GM19468 (cell line): Measurements from ENCODE around the gene TIPRL.
"Not testable (repeated sequence)": the region's sequence is repeated elsewhere in the genome, so short reads cannot be mapped to it uniquely, and the experiment has no call there.

Experiments used
- ATAC-seq: cut with Tn5 transposase; IDR thresholded peaks from one replicate; pipeline ENCODE4 v1.9.1; 2021; ENCODE audit warnings: mild to moderate bottlenecking, moderate library complexity, moderate number of reproducible peaks; ENCODE audit not compliant: unreplicated experiment; ENCODE audit errors: extremely low read depth

Gene TIPRL

GRCh38 chr1:168207673-168208072, 28.9 kb downstream of the TIPRL start:
- not testable (repeated sequence) for ATAC-seq

GRCh38 chr1:168210312-168210711, 31.6 kb downstream of the TIPRL start:
- ATAC-seq: no peak

GRCh38 chr1:168213349-168213748, 34.6 kb downstream of the TIPRL start:
- no peak for ATAC-seq

- ATAC-seq: no peak
Measured at GRCh38 chr1:168216171-168216570, 37.4 kb downstream of the TIPRL start.

- no peak for ATAC-seq
Measured at GRCh38 chr1:168217664-168218063, 38.9 kb downstream of the TIPRL start.

GRCh38 chr1:168218658-168219057, 39.9 kb downstream of the TIPRL start:
- ATAC-seq: no peak

GRCh38 chr1:168220470-168220871, 41.7 kb downstream of the TIPRL start:
- ATAC-seq: no peak

- no peak for ATAC-seq
Measured at GRCh38 chr1:168221275-168221674, 42.5 kb downstream of the TIPRL start.

GRCh38 chr1:168223261-168223660, 44.5 kb downstream of the TIPRL start:
- no peak for ATAC-seq

GRCh38 chr1:168223681-168224540, 45.1 kb downstream of the TIPRL start:
- ATAC-seq: no peak

- no peak for ATAC-seq
Measured at GRCh38 chr1:168224991-168225390, 46.2 kb downstream of the TIPRL start.

GRCh38 chr1:168225476-168226190, 46.9 kb downstream of the TIPRL start, which contains the start of gene SFT2D2:
TSS of gene SFT2D2 (plus strand) at chr1:168226004. CDS start at chr1:168226080, 76 bp downstream.
- peak; percentile 42 for ATAC-seq

GRCh38 chr1:168227620-168228019, 48.9 kb downstream of the TIPRL start:
- ATAC-seq: no peak

GRCh38 chr1:168229893-168230292, 51.1 kb downstream of the TIPRL start:
- no peak for ATAC-seq

GRCh38 chr1:168230709-168231108, 51.9 kb downstream of the TIPRL start:
- no peak for ATAC-seq

- peak; percentile 40 for ATAC-seq
Measured at GRCh38 chr1:168234846-168235547, 56.2 kb downstream of the TIPRL start.

GRCh38 chr1:168235548-168235885, 56.8 kb downstream of the TIPRL start:
- ATAC-seq: no peak

- ATAC-seq: no peak
Measured at GRCh38 chr1:168235937-168236336, 57.2 kb downstream of the TIPRL start.

GRCh38 chr1:168236836-168237611, 58.3 kb downstream of the TIPRL start:
- no peak for ATAC-seq

- ATAC-seq: no peak
Measured at GRCh38 chr1:168243198-168243597, 64.4 kb downstream of the TIPRL start.
